ENCODE results near the gene OBSCN.
"Not testable (repeated sequence)": the region's sequence is repeated elsewhere in the genome, so short reads cannot be mapped to it uniquely, and the experiment has no call there.

The OBSCN gene

GRCh38 chr1:228249513-228250305 lies 41.9 kb downstream of the OBSCN start:
- Mint-ChIP-seq H3K27ac (no peak overlapping the region), H3K4me1 (ENCODE audit: low read depth in 2 of 2) (no peaks in the 10 kb centered on the region), H3K36me3 (ENCODE audit: insufficient read depth) (peaks cover 3% of the 10 kb centered on the region), H3K27me3 (no peaks in the 10 kb centered on the region), H3K9me3 (peaks cover 3 to 7% of the 10 kb centered on the region in 2 donors), H3K4me3 (no peak overlapping the region)
- ATAC-seq (replicated peaks) (no peak), DNase-seq (no peak)

- not testable (repeated sequence) for H3K36me3 Mint-ChIP-seq (ENCODE audit: insufficient read depth); H3K27me3 Mint-ChIP-seq
These were observed 44.6 kb downstream of the OBSCN start for GRCh38 chr1:228252476-228252875.

GRCh38 chr1:228256626-228257375 lies 49.0 kb downstream of the OBSCN start:
- no peak for DNase-seq
- Mint-ChIP-seq H3K27ac (no peak overlapping the region), H3K4me1 (ENCODE audit: low read depth in 2 of 2) (no peaks in the 10 kb centered on the region), H3K36me3 (ENCODE audit: insufficient read depth) (no peaks in the 10 kb centered on the region), H3K27me3 (no peaks in the 10 kb centered on the region), H3K9me3 (peaks cover 2 to 7% of the 10 kb centered on the region in 2 donors), H3K4me3 (no peak overlapping the region)
- no peak for ATAC-seq (replicated peaks)

More at GRCh38 chr1:228252476-228252875, 44.6 kb downstream of the OBSCN start:
- H3K4me1 Mint-ChIP-seq (ENCODE audit: low read depth in 2 of 2); H3K9me3 Mint-ChIP-seq; H3K4me3 Mint-ChIP-seq; H3K27ac Mint-ChIP-seq; ATAC-seq (replicated peaks); DNase-seq: not testable (repeated sequence)

GRCh38 chr1:228258486-228258885 lies 50.6 kb downstream of the OBSCN start:
- no peaks in the 10 kb centered on the region for H3K4me1 Mint-ChIP-seq (ENCODE audit: low read depth in 2 of 2)
- H3K36me3 Mint-ChIP-seq (ENCODE audit: insufficient read depth) = no peaks in the 10 kb centered on the region
- H3K27ac Mint-ChIP-seq = no peak overlapping the region
- no peak overlapping the region for H3K4me3 Mint-ChIP-seq
- H3K27me3 Mint-ChIP-seq = no peaks in the 10 kb centered on the region
- H3K9me3 Mint-ChIP-seq = peaks cover 2 to 7% of the 10 kb centered on the region in 2 donors
- ATAC-seq (replicated peaks) = no peak
- DNase-seq = no peak

- peaks cover 2 to 7% of the 10 kb centered on the region in 2 donors for H3K9me3 Mint-ChIP-seq
- no peak overlapping the region for H3K4me3 Mint-ChIP-seq
- H3K27ac Mint-ChIP-seq = no peak overlapping the region
- no peaks in the 10 kb centered on the region for H3K27me3 Mint-ChIP-seq
- no peaks in the 10 kb centered on the region for H3K36me3 Mint-ChIP-seq (ENCODE audit: insufficient read depth)
- no peak for ATAC-seq (replicated peaks)
- no peak for DNase-seq
- no peaks in the 10 kb centered on the region for H3K4me1 Mint-ChIP-seq (ENCODE audit: low read depth in 2 of 2)
These were observed 51.6 kb downstream of the OBSCN start for GRCh38 chr1:228259368-228259894.

GRCh38 chr1:228259951-228260350 lies 52.1 kb downstream of the OBSCN start:
- Mint-ChIP-seq H3K4me1 (ENCODE audit: low read depth in 2 of 2) (no peaks in the 10 kb centered on the region), H3K27me3 (no peaks in the 10 kb centered on the region), H3K27ac (no peak overlapping the region), H3K4me3 (no peak overlapping the region), H3K9me3 (peaks cover 2 to 7% of the 10 kb centered on the region in 2 donors), H3K36me3 (ENCODE audit: insufficient read depth) (no peaks in the 10 kb centered on the region)
- DNase-seq = no peak
- ATAC-seq (replicated peaks) = no peak

GRCh38 chr1:228261706-228262105 lies 53.9 kb downstream of the OBSCN start:
- Mint-ChIP-seq H3K9me3 (peaks cover 2 to 7% of the 10 kb centered on the region in 2 donors), H3K4me3 (no peak overlapping the region), H3K36me3 (ENCODE audit: insufficient read depth) (no peaks in the 10 kb centered on the region), H3K27ac (no peak overlapping the region), H3K4me1 (ENCODE audit: low read depth in 2 of 2) (no peaks in the 10 kb centered on the region), H3K27me3 (no peaks in the 10 kb centered on the region)
- ATAC-seq (replicated peaks) = no peak
- no peak for DNase-seq

- no peak for DNase-seq
- no peak overlapping the region for H3K27ac Mint-ChIP-seq
- H3K4me3 Mint-ChIP-seq = no peak overlapping the region
- H3K36me3 Mint-ChIP-seq (ENCODE audit: insufficient read depth) = no peaks in the 10 kb centered on the region
- ATAC-seq (replicated peaks) = no peak
- H3K4me1 Mint-ChIP-seq (ENCODE audit: low read depth in 2 of 2) = no peaks in the 10 kb centered on the region
- H3K9me3 Mint-ChIP-seq = peaks cover 2 to 7% of the 10 kb centered on the region in 2 donors
- no peaks in the 10 kb centered on the region for H3K27me3 Mint-ChIP-seq
These were observed 54.6 kb downstream of the OBSCN start for GRCh38 chr1:228262475-228262874.

GRCh38 chr1:228263636-228264035 lies 55.8 kb downstream of the OBSCN start:
- Mint-ChIP-seq H3K27me3 (no peaks in the 10 kb centered on the region), H3K4me3 (no peak overlapping the region), H3K9me3 (peaks cover 2 to 7% of the 10 kb centered on the region in 2 donors), H3K27ac (no peak overlapping the region), H3K4me1 (ENCODE audit: low read depth in 2 of 2) (no peaks in the 10 kb centered on the region), H3K36me3 (ENCODE audit: insufficient read depth) (no peaks in the 10 kb centered on the region)
- ATAC-seq (replicated peaks) (no peak), DNase-seq (no peak)

GRCh38 chr1:228264090-228264829 lies 56.4 kb downstream of the OBSCN start:
- H3K27me3 Mint-ChIP-seq = no peaks in the 10 kb centered on the region
- no peaks in the 10 kb centered on the region for H3K36me3 Mint-ChIP-seq (ENCODE audit: insufficient read depth)
- no peak for ATAC-seq (replicated peaks)
- no peak overlapping the region for H3K4me3 Mint-ChIP-seq
- no peaks in the 10 kb centered on the region for H3K4me1 Mint-ChIP-seq (ENCODE audit: low read depth in 2 of 2)
- peaks cover 2 to 7% of the 10 kb centered on the region in 2 donors for H3K9me3 Mint-ChIP-seq
- H3K27ac Mint-ChIP-seq = no peak overlapping the region
- no peak for DNase-seq

GRCh38 chr1:228265167-228265566 lies 57.3 kb downstream of the OBSCN start:
- Mint-ChIP-seq H3K4me1 (ENCODE audit: low read depth in 2 of 2) (no peaks in the 10 kb centered on the region), H3K27me3 (no peaks in the 10 kb centered on the region), H3K36me3 (ENCODE audit: insufficient read depth) (no peaks in the 10 kb centered on the region), H3K27ac (no peak overlapping the region), H3K4me3 (no peak overlapping the region), H3K9me3 (peaks cover 2 to 7% of the 10 kb centered on the region in 2 donors)
- DNase-seq = no peak
- no peak for ATAC-seq (replicated peaks)

- ATAC-seq (replicated peaks) (no peak), DNase-seq (no peak)
- H3K27ac Mint-ChIP-seq = no peak overlapping the region
- H3K4me3 Mint-ChIP-seq = no peak overlapping the region
- peaks cover 5 to 9% of the 10 kb centered on the region in 2 donors for H3K4me1 Mint-ChIP-seq (ENCODE audit: low read depth in 2 of 2)
- H3K9me3 Mint-ChIP-seq = no peaks in the 10 kb centered on the region
- H3K27me3 Mint-ChIP-seq = no peaks in the 10 kb centered on the region
- H3K36me3 Mint-ChIP-seq (ENCODE audit: insufficient read depth) = no peaks in the 10 kb centered on the region
These were observed 60.4 kb downstream of the OBSCN start for GRCh38 chr1:228267962-228268880.
